IgD-negative memory B cell (primary cell): ENCODE data around the gene OPRPN. TPM values are rescaled to one million over a fixed set of nuclear protein-coding genes. Genes with fewer than 3 reads are reported as not detected.

ENCODE experiments used
- H3K27ac Mint-ChIP-seq, 3 donors: one replicate each; pipeline ENCODE4 v1.8.0; 2020 to 2022; ENCODE audit warnings: mild to moderate bottlenecking in 3 of 3, mixed read lengths in 3 of 3, moderate library complexity in 1 of 3
- H3K27me3 Mint-ChIP-seq: one replicate; pipeline ENCODE4 v1.8.0; 2021; ENCODE audit warnings: mixed read lengths
- H3K36me3 Mint-ChIP-seq: one replicate; pipeline ENCODE4 v1.8.0; 2020; ENCODE audit warnings: mild to moderate bottlenecking, mixed read lengths
- H3K4me1 Mint-ChIP-seq, 3 donors: one replicate each; pipeline ENCODE4 v1.8.0; 2020 to 2022; ENCODE audit warnings: mixed read lengths in 3 of 3, mild to moderate bottlenecking in 1 of 3
- H3K4me3 Mint-ChIP-seq, 4 donors: one replicate each; pipeline ENCODE4 v1.8.0; 2020 to 2022; ENCODE audit warnings: mild to moderate bottlenecking in 4 of 4, mixed read lengths in 4 of 4, moderate library complexity in 3 of 4
- H3K9me3 Mint-ChIP-seq, 3 donors: one replicate each; pipeline ENCODE4 v1.8.0; 2020 to 2021; ENCODE audit warnings: mixed read lengths in 3 of 3, mild to moderate bottlenecking in 1 of 3
- polyA plus RNA-seq: library from polyadenylated mRNA; unstranded; fragments of 300-500 nt; fragmentation: Illumina TruSeq; gene quantifications from one replicate; pipeline ENCODE4 v1.2.3, GENCODE V29; 2021

The OPRPN gene
- polyA plus RNA-seq, 1 donor from 2014 or later: not detected

- Mint-ChIP-seq H3K36me3 (peaks cover 2% of the 10 kb centered on the region), H3K9me3 (peaks cover 4 to 9% (median 6%) of the 10 kb centered on the region in 3 donors), H3K27ac (no peak overlapping the region), H3K4me3 (no peak overlapping the region), H3K27me3 (no peaks in the 10 kb centered on the region), H3K4me1 (no peaks in the 10 kb centered on the region)
Measured at GRCh38 chr4:70425306-70425705, 27.6 kb downstream of the OPRPN start.

GRCh38 chr4:70426789-70427188, 29.0 kb downstream of the OPRPN start:
- Mint-ChIP-seq H3K4me1 (no peaks in the 10 kb centered on the region), H3K36me3 (peaks cover 2% of the 10 kb centered on the region), H3K27ac (no peak overlapping the region), H3K27me3 (no peaks in the 10 kb centered on the region), H3K9me3 (peaks cover 4 to 9% (median 6%) of the 10 kb centered on the region in 3 donors), H3K4me3 (no peak overlapping the region)

GRCh38 chr4:70437197-70437596, 39.5 kb downstream of the OPRPN start:
- no peak overlapping the region for H3K4me3 Mint-ChIP-seq
- peaks cover 0 to 6% (median 4%) of the 10 kb centered on the region in 3 donors for H3K9me3 Mint-ChIP-seq
- peaks cover 2% of the 10 kb centered on the region for H3K27me3 Mint-ChIP-seq
- H3K36me3 Mint-ChIP-seq: no peaks in the 10 kb centered on the region
- no peak overlapping the region for H3K27ac Mint-ChIP-seq
- H3K4me1 Mint-ChIP-seq: no peaks in the 10 kb centered on the region

GRCh38 chr4:70442474-70442873, 44.7 kb downstream of the OPRPN start:
- Mint-ChIP-seq H3K4me1 (no peaks in the 10 kb centered on the region), H3K36me3 (no peaks in the 10 kb centered on the region), H3K27ac (no peak overlapping the region), H3K4me3 (no peak overlapping the region), H3K9me3 (peaks cover 0 to 3% (median 0%) of the 10 kb centered on the region in 3 donors), H3K27me3 (no peaks in the 10 kb centered on the region)

GRCh38 chr4:70443329-70443728, 45.6 kb downstream of the OPRPN start:
- H3K27me3 Mint-ChIP-seq: no peaks in the 10 kb centered on the region
- H3K4me3 Mint-ChIP-seq: no peak overlapping the region
- H3K36me3 Mint-ChIP-seq: no peaks in the 10 kb centered on the region
- no peaks in the 10 kb centered on the region for H3K4me1 Mint-ChIP-seq
- H3K27ac Mint-ChIP-seq: no peak overlapping the region
- H3K9me3 Mint-ChIP-seq: peaks cover 0 to 5% (median 3%) of the 10 kb centered on the region in 3 donors

GRCh38 chr4:70449220-70449619, 51.5 kb downstream of the OPRPN start:
- Mint-ChIP-seq H3K4me1 (no peaks in the 10 kb centered on the region), H3K4me3 (no peak overlapping the region), H3K36me3 (no peaks in the 10 kb centered on the region), H3K27me3 (no peaks in the 10 kb centered on the region), H3K27ac (no peak overlapping the region), H3K9me3 (peaks cover 7 to 17% (median 10%) of the 10 kb centered on the region in 3 donors)

GRCh38 chr4:70452946-70453345, 55.2 kb downstream of the OPRPN start:
- Mint-ChIP-seq H3K4me3 (no peak overlapping the region), H3K36me3 (peaks cover 2% of the 10 kb centered on the region), H3K9me3 (peaks cover 7 to 16% (median 10%) of the 10 kb centered on the region in 3 donors), H3K4me1 (no peaks in the 10 kb centered on the region), H3K27ac (no peak overlapping the region), H3K27me3 (no peaks in the 10 kb centered on the region)

Other genes starting within 250 kb of the OPRPN start
- gene PRR27, start 243.7 kb upstream of the OPRPN start, polyA plus RNA-seq: not detected
- not detected for gene ODAM, start 202.2 kb upstream of the OPRPN start, polyA plus RNA-seq
- gene FDCSP, start 171.8 kb upstream of the OPRPN start, polyA plus RNA-seq: not detected
- gene CSN3, start 155.3 kb upstream of the OPRPN start, polyA plus RNA-seq: not detected
- not detected for gene CABS1, start 63.0 kb upstream of the OPRPN start, polyA plus RNA-seq
- gene SMR3A, start 37.2 kb upstream of the OPRPN start, polyA plus RNA-seq: not detected
- not detected for gene SMR3B, start 14.8 kb upstream of the OPRPN start, polyA plus RNA-seq
- not detected for gene MUC7, start 74.3 kb downstream of the OPRPN start, polyA plus RNA-seq
- not detected for gene AMTN, start 120.6 kb downstream of the OPRPN start, polyA plus RNA-seq
- not detected for gene AMBN, start 194.3 kb downstream of the OPRPN start, polyA plus RNA-seq
- gene ENAM, start 230.8 kb downstream of the OPRPN start, polyA plus RNA-seq: 1.7 TPM